ENCODE measurements around the gene POLE3.
"Not testable (repeated sequence)": the region's sequence is repeated elsewhere in the genome, so short reads cannot be mapped to it uniquely, and the experiment has no call there.

- not testable (repeated sequence) for TF ChIP-seq POLR2AphosphoS5 (IDR thresholded peaks at IDR 0.05)
- TF ChIP-seq, protein P1, sequence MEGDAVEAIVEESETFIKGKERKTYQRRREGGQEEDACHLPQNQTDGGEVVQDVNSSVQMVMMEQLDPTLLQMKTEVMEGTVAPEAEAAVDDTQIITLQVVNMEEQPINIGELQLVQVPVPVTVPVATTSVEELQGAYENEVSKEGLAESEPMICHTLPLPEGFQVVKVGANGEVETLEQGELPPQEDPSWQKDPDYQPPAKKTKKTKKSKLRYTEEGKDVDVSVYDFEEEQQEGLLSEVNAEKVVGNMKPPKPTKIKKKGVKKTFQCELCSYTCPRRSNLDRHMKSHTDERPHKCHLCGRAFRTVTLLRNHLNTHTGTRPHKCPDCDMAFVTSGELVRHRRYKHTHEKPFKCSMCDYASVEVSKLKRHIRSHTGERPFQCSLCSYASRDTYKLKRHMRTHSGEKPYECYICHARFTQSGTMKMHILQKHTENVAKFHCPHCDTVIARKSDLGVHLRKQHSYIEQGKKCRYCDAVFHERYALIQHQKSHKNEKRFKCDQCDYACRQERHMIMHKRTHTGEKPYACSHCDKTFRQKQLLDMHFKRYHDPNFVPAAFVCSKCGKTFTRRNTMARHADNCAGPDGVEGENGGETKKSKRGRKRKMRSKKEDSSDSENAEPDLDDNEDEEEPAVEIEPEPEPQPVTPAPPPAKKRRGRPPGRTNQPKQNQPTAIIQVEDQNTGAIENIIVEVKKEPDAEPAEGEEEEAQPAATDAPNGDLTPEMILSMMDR (IDR thresholded peaks at IDR 0.05) = not testable (repeated sequence)
Observed at GRCh38 chr9:113381441-113381840, 29.0 kb downstream of the POLE3 start.
